HG02981 (cell line): ENCODE results near the gene BLOC1S4.

Experiments
- ATAC-seq: cut with Tn5 transposase; IDR thresholded peaks from one replicate; pipeline ENCODE4 v1.9.1; 2021; ENCODE audit warnings: mild to moderate bottlenecking, moderate library complexity; ENCODE audit not compliant: unreplicated experiment

Gene BLOC1S4

GRCh38 chr4:6761649-6762615 is 46.0 kb downstream of the BLOC1S4 start:
- ATAC-seq: no peak

- ATAC-seq: no peak
Observed at GRCh38 chr4:6763330-6763851, 47.4 kb downstream of the BLOC1S4 start.

DNA sequence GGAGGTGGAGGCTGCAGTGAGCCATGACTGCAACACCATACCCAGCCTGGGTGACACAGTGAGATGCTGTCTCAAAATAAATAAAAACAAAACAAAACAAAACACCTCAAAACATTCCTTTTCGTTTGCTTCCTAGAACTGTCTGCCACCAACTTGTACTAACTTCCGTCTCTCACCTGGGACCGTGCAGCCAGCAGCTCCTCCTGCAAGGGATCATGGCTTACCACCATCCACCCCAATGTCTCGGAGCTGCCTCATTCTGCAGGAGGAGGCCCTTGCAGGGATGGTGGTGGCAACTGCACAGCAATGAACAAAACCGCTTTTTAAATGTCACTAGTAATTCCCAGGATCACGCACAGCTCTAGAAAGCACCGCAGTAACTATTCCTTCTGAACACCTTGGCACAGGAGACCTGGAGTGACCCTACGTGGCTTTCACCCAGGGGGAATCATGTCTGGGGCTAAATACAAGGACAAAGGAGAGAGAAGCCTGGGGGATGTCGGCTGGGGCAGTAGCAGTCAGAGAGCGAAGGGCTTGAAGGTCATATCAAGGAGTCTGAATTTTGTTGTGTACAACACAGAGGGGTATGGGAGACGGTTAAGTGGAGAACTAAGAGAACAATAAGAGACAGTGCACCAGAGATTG is 49.1 kb downstream of the BLOC1S4 start:
- ATAC-seq: no peak

GRCh38 chr4:6765703-6766102 is 49.7 kb downstream of the BLOC1S4 start:
- ATAC-seq: no peak
